H1 (cell line): ENCODE measurements around the gene TEX48. TPM values are rescaled to one million over a fixed set of nuclear protein-coding genes. Genes with fewer than 3 reads are reported as not detected.
A peak's percentile ranks its signal among the peaks of the same experiment; 100 is the strongest.

Source experiments
- CTCF ChIA-PET: fragments of 300-600 bp; sonication (Branson Sonifier 250); formaldehyde crosslinking; loops from one replicate; lab custom pipeline; 2021; ENCODE audit not compliant: partially characterized antibody; lab: Charles Lee
- POLR2A ChIA-PET: fragments of 300-600 bp; sonication (Branson Sonifier 250); formaldehyde crosslinking; loops from one replicate; lab custom pipeline; 2021; ENCODE audit warnings: inconsistent platforms; ENCODE audit not compliant: partially characterized antibody; lab: Charles Lee
- DNase-seq, 2 experiments: peaks; one replicate each; pipeline versions ENCODE4 v3.0.0 to v3.0.0-alpha.2; 2010 to 2022; ENCODE audit warnings: low spot score in 2 of 2, low read depth in 1 of 2, mixed read lengths in 1 of 2
- FAIRE-seq: peaks from 2 replicates; lab custom pipeline; 2011; peaks lifted over from hg19 to GRCh38; lab: Jason Lieb, UNC
- H2AFZ ChIP-seq: 2 replicates; pipeline ENCODE4 v1.8.1; 2012; ENCODE audit warnings: low read length, inconsistent platforms
- H2AK5ac ChIP-seq: 2 replicates; pipeline ENCODE4 v1.6.1; 2013; ENCODE audit warnings: low read depth, low read length
- H2BK120ac ChIP-seq: replicated peaks from 2 replicates; pipeline ENCODE3; 2013; ENCODE audit warnings: low read depth, low read length, inconsistent platforms
- H2BK12ac ChIP-seq: 2 replicates; pipeline ENCODE4 v1.6.1; 2013; ENCODE audit warnings: low read depth, low read length
- H2BK15ac ChIP-seq: 2 replicates; pipeline ENCODE4 v1.6.1; 2013; ENCODE audit warnings: low read length
- H2BK20ac ChIP-seq: 2 replicates; pipeline ENCODE4 v1.6.1; 2013; ENCODE audit warnings: low read length
- H2BK5ac ChIP-seq: 2 replicates; pipeline ENCODE4 v1.6.1; 2013; ENCODE audit warnings: low read depth, low read length
- H3K14ac ChIP-seq: 2 replicates; pipeline ENCODE4 v1.6.1; 2013; ENCODE audit warnings: inconsistent platforms; ENCODE audit not compliant: insufficient read length
- H3K18ac ChIP-seq: 2 replicates; pipeline ENCODE4 v1.6.1; 2013; ENCODE audit warnings: low read length; ENCODE audit errors: extremely low read depth
- H3K23ac ChIP-seq: 2 replicates; pipeline ENCODE4 v1.6.1; 2013; ENCODE audit warnings: inconsistent platforms; ENCODE audit not compliant: insufficient read length
- H3K23me2 ChIP-seq: 2 replicates; pipeline ENCODE4 v1.6.1; 2013; ENCODE audit warnings: low read depth, low read length
- H3K27ac ChIP-seq: 2 replicates; pipeline ENCODE4 v1.6.1; 2011; ENCODE audit warnings: low read depth, low read length, inconsistent platforms
- H3K27me3 ChIP-seq, 4 experiments: replicated peaks in 1 of 4; 1 replicate in 1 of 4; 2 replicates in 3 of 4; pipeline versions ENCODE4 v1.6.1 to v1.8.1; 2011 to 2013; ENCODE audit warnings: low read length in 3 of 4, mild to moderate bottlenecking in 3 of 4, inconsistent platforms in 2 of 4, mixed read lengths in 2 of 4, moderate library complexity in 1 of 4; ENCODE audit not compliant: control insufficient read depth in 3 of 4, insufficient read depth in 3 of 4; ENCODE audit errors: extremely low read depth in 1 of 4
- H3K36me3 ChIP-seq, 4 experiments: 2 replicates each; pipeline versions ENCODE4 v1.6.1 to v1.8.1; 2011 to 2013; ENCODE audit warnings: mild to moderate bottlenecking in 4 of 4, low read length in 3 of 4, moderate library complexity in 2 of 4, control low read depth in 1 of 4, inconsistent platforms in 1 of 4; ENCODE audit not compliant: insufficient read depth in 4 of 4, control insufficient read depth in 2 of 4
- H3K4ac ChIP-seq: replicated peaks from 2 replicates; pipeline ENCODE3; 2013; ENCODE audit warnings: low read length, low read depth, mixed read lengths, inconsistent platforms; ENCODE audit not compliant: insufficient read length
- H3K4me1 ChIP-seq, 4 experiments: replicated peaks in 1 of 4; 1 replicate in 1 of 4; 2 replicates in 3 of 4; pipeline versions ENCODE4 v1.6.1 to v1.8.1; 2011 to 2013; ENCODE audit warnings: low read length in 3 of 4, inconsistent platforms in 2 of 4, mixed read lengths in 1 of 4; ENCODE audit not compliant: insufficient read depth in 4 of 4, control insufficient read depth in 3 of 4
- H3K4me2 ChIP-seq, 2 experiments: 2 replicates each; pipeline versions ENCODE4 v1.6.1 to v1.8.1; 2011 to 2013; ENCODE audit warnings: low read depth in 2 of 2, low read length in 2 of 2, control low read depth in 1 of 2, inconsistent platforms in 1 of 2, mild to moderate bottlenecking in 1 of 2; ENCODE audit not compliant: insufficient read depth in 1 of 2
- H3K4me3 ChIP-seq, 4 experiments: fragments of 200-600, 300-600 bp in 1 of 4; sonication (generic), shearing (Covaris generic), sonication (Bioruptor Twin) in 1 of 4; 2 replicates each; pipeline versions ENCODE4 v1.5.1 to v1.8.1; 2011 to 2016; ENCODE audit warnings: low read length in 4 of 4, low read depth in 3 of 4, control low read depth in 2 of 4, inconsistent platforms in 2 of 4, mild to moderate bottlenecking in 2 of 4, mixed read lengths in 1 of 4, moderate library complexity in 1 of 4; ENCODE audit not compliant: insufficient read depth in 2 of 4; ENCODE audit errors: extremely low read depth in 1 of 4
- H3K56ac ChIP-seq: replicated peaks from 2 replicates; pipeline ENCODE3; 2013; ENCODE audit warnings: low read depth, mild to moderate bottlenecking, mixed read lengths, low read length, inconsistent platforms; ENCODE audit not compliant: insufficient read length
- H3K79me1 ChIP-seq: 2 replicates; pipeline ENCODE4 v1.6.1; 2013; ENCODE audit warnings: low read depth, low read length, control low read depth
- H3K79me2 ChIP-seq, 2 experiments: 2 replicates each; pipeline versions ENCODE4 v1.6.1 to v1.8.1; 2012 to 2013; ENCODE audit warnings: low read length in 2 of 2, mild to moderate bottlenecking in 2 of 2, inconsistent platforms in 1 of 2; ENCODE audit not compliant: insufficient read depth in 2 of 2, control insufficient read depth in 1 of 2
- H3K9ac ChIP-seq, 4 experiments: replicated peaks in 1 of 4; 1 replicate in 1 of 4; 2 replicates in 3 of 4; pipeline versions ENCODE4 v1.6.1 to v1.8.1; 2011 to 2013; ENCODE audit warnings: low read depth in 3 of 4, low read length in 3 of 4, control low read depth in 2 of 4, mild to moderate bottlenecking in 2 of 4, moderate library complexity in 2 of 4, inconsistent platforms in 1 of 4; ENCODE audit errors: extremely low read depth in 1 of 4
- H3K9me3 ChIP-seq, 2 experiments: 2 replicates each; pipeline versions ENCODE4 v1.6.1 to v1.8.1; 2012 to 2013; ENCODE audit warnings: mild to moderate bottlenecking in 2 of 2, moderate library complexity in 2 of 2, control low read depth in 1 of 2, inconsistent platforms in 1 of 2, low read depth in 1 of 2, low read length in 1 of 2, mixed read lengths in 1 of 2; ENCODE audit not compliant: insufficient read depth in 2 of 2
- H4K20me1 ChIP-seq, 2 experiments: replicated peaks in 1 of 2; 2 replicates each; pipeline versions ENCODE3 to v1.8.1; 2011 to 2013; ENCODE audit warnings: inconsistent platforms in 2 of 2, low read length in 2 of 2, mild to moderate bottlenecking in 1 of 2; ENCODE audit not compliant: insufficient read depth in 2 of 2, control insufficient read depth in 1 of 2
- H4K5ac ChIP-seq: 2 replicates; pipeline ENCODE4 v1.6.1; 2013; ENCODE audit warnings: low read length, low read depth, mixed read lengths, inconsistent platforms; ENCODE audit not compliant: insufficient read length
- H4K8ac ChIP-seq: 2 replicates; pipeline ENCODE4 v1.8.0; 2013; ENCODE audit warnings: mild to moderate bottlenecking, moderate library complexity, low read length, inconsistent platforms; ENCODE audit not compliant: insufficient read depth; ENCODE audit errors: extremely low read depth
- H4K91ac ChIP-seq: replicated peaks from 2 replicates; pipeline ENCODE3; 2013; ENCODE audit warnings: low read length, mixed read lengths, inconsistent platforms; ENCODE audit not compliant: insufficient read length
- CBX5 ChIP-seq: fragments of 300-800, 300-1000 bp; sonication (generic); IDR thresholded peaks from 2 replicates; pipeline ENCODE4 v1.7.1; 2016; ENCODE audit warnings: antibody characterized with exemption, low read length, low read depth
- CTCF ChIP-seq, 3 experiments: IDR thresholded peaks; 1 replicate in 2 of 3; 2 replicates in 1 of 3; pipeline versions ENCODE4 v1.5.1 to v1.6.1; 2011; ENCODE audit warnings: low read length in 3 of 3, mild to moderate bottlenecking in 3 of 3, inconsistent platforms in 2 of 3, low read depth in 1 of 3, moderate library complexity in 1 of 3; ENCODE audit not compliant: insufficient read depth in 1 of 3; ENCODE audit errors: control extremely low read depth in 1 of 3
- RAD21 ChIP-seq, 2 experiments: IDR thresholded peaks in 1 of 2; conservative IDR thresholded peaks in 1 of 2; 2 replicates each; pipeline ENCODE4 v1.6.1; 2011; ENCODE audit warnings: low read depth in 2 of 2, low read length in 2 of 2, improper control_type of control experiment in 1 of 2, inconsistent platforms in 1 of 2, mild to moderate bottlenecking in 1 of 2, moderate library complexity in 1 of 2
- YY1 ChIP-seq: IDR thresholded peaks from 2 replicates; pipeline ENCODE4 v1.6.1; 2011; ENCODE audit warnings: low read depth, mild to moderate bottlenecking, low read length
- WGBS, 2 experiments: shearing (Covaris generic) in 1 of 2; methylation state at CpG; one replicate each; pipeline versions ENCODE4 v1.1.6 to v1.1.7; 2013 to 2015; ENCODE audit warnings: low lambda C conversion rate in 2 of 2, mixed read lengths in 2 of 2, inconsistent platforms in 1 of 2, low coverage in 1 of 2, missing lambda C conversion rate in 1 of 2; ENCODE audit not compliant: insufficient replicate concordance in 2 of 2, insufficient coverage in 1 of 2, insufficient read length in 1 of 2; ENCODE audit errors: extremely low coverage in 1 of 2, missing lambda C conversion rate in 1 of 2; 5-methylcytosine and 5-hydroxymethylcytosine counted together
- long read RNA-seq, 2 experiments: library from RNA in 1 of 2; library from capped mRNA in 1 of 2; stranded (forward); transcript quantifications; one replicate each; pipeline ENCODE4 v2.0.0, GENCODE V29; 2021; ENCODE audit warnings: inconsistent platforms in 1 of 2
- polyA minus RNA-seq, 3 experiments: library from RNA; depleted of rRNA, polyadenylated mRNA; stranded (reverse); fragments of >200 nt; gene quantifications; 1 replicate in 2 of 3; 2 replicates in 1 of 3; pipeline ENCODE4 v1.2.3, GENCODE V29; 2011
- polyA plus RNA-seq, 7 experiments: library from polyadenylated mRNA; depleted of rRNA in 3 of 7; stranded (reverse) in 5 of 7; unstranded in 2 of 7; fragments of >200 nt in 5 of 7; fragments of 200-250 nt in 2 of 7; gene quantifications; 1 replicate in 5 of 7; 2 replicates in 1 of 7; 4 replicates in 1 of 7; pipeline versions ENCODE4 v1.2.1 to v1.2.3, GENCODE V29; 2011 to 2013; ENCODE audit warnings: missing spikeins in 2 of 7, mixed read lengths in 2 of 7
- total RNA-seq: library from RNA; stranded (reverse); fragmentation: NEBNext Ultra II Directional; extraction: Animal tissue kit (Norgen Biotek cat#: 25700); gene quantifications from 2 replicates; pipeline ENCODE4 v1.2.1, GENCODE V29; 2021

Gene TEX48
- total RNA-seq (not detected in 2 replicates), polyA plus RNA-seq (2011; rRNA removed) (not detected in 2 replicates), polyA minus RNA-seq (2011; rRNA and poly(A)+ RNA removed) (not detected in 2 replicates)
- not detected for polyA plus RNA-seq (2011; cell fraction: cytosol; rRNA removed)
- not detected for polyA plus RNA-seq (2011; cell fraction: nucleus; rRNA removed)
- polyA plus RNA-seq (2012, experiment 1 of 2), result not detected in 4 replicates
- not detected for polyA plus RNA-seq (2012, experiment 2 of 2)
- polyA plus RNA-seq (2013, experiment 1 of 2), result not detected
- not detected for polyA plus RNA-seq (2013, experiment 2 of 2)
- polyA minus RNA-seq (2011; cell fraction: cytosol; rRNA and poly(A)+ RNA removed), result not detected
- polyA minus RNA-seq (2011; cell fraction: nucleus; rRNA and poly(A)+ RNA removed), result not detected
- long read RNA-seq, experiment 1, result 0 reads
- long read RNA-seq, experiment 2, result 0 reads

GRCh38 chr9:114681594-114682332, at the start of gene TEX48:
TSS of gene TEX48 (minus strand) at chr9:114682192. CDS start at chr9:114671723, 10,469 bp downstream.
- CTCF ChIA-PET, result interaction anchor here (0.7 to 10.6 kb wide), 67 partner anchors 10 to 842 kb away, joined by 3 to 171 read pairs (median 4); partner anchors contain the start of genes AKNA and TEX53
- H2BK120ac ChIP-seq, result no peak within 1 kb of the TSS
- no peak within 1 kb of the TSS for H3K56ac ChIP-seq
- no peaks in the 10 kb centered on the region for H3K4me1 ChIP-seq
- TF ChIP-seq RAD21 (IDR thresholded peaks at IDR 0.05 in 1 of 2, conservative IDR thresholded peaks at IDR 0.05 in 1 of 2; ENCODE audit: low read depth in 2 of 2, low read length in 2 of 2) (peak; percentile 85 to 94), CBX5 (no peak), CTCF (IDR thresholded peaks at IDR 0.05; ENCODE audit: control extremely low read depth in 1 of 3, insufficient read depth in 1 of 3, low read depth in 1 of 3, low read length in 3 of 3) (peak; percentile 86 to 91 (median 90)), YY1 (peak; percentile 56; the same call in 1 of the 2 replicates)
- TF ChIP-seq, all 59 proteins: peak for 3
- H3K23ac ChIP-seq, result no peak within 1 kb of the TSS
- H3K18ac ChIP-seq, result no peak within 1 kb of the TSS
- H3K27me3 ChIP-seq, result no peaks in the 10 kb centered on the region; a peak in 2 of 7 replicates
- H3K79me1 ChIP-seq, result no peaks in the 10 kb centered on the region
- no peak within 1 kb of the TSS for H4K8ac ChIP-seq
- FAIRE-seq, result peak; percentile 58
- H2AK5ac ChIP-seq, result no peak within 1 kb of the TSS
- no peak within 1 kb of the TSS for H2BK5ac ChIP-seq
- H2AFZ ChIP-seq, result no peak within 1 kb of the TSS
- no peak within 1 kb of the TSS for H3K27ac ChIP-seq
- no peak within 1 kb of the TSS for H2BK12ac ChIP-seq
- no peak within 1 kb of the TSS for H3K9ac ChIP-seq
- H3K23me2 ChIP-seq, result no peaks in the 10 kb centered on the region
- no peak within 1 kb of the TSS for H4K5ac ChIP-seq
- peak; percentile 43 to 84 for DNase-seq
- POLR2A ChIA-PET, result no interaction called here
- no peak within 1 kb of the TSS for H2BK15ac ChIP-seq
- H2BK20ac ChIP-seq, result no peak within 1 kb of the TSS
- 76% methylated on average over 5 of the region's 8 CpGs; no CpG with 5 or more reads in 1 of the 2 experiments for WGBS, 2 experiments
- no peak within 1 kb of the TSS for H3K4me2 ChIP-seq
- no peaks in the 10 kb centered on the region for H4K20me1 ChIP-seq
- H3K79me2 ChIP-seq, result no peaks in the 10 kb centered on the region
- no peaks in the 10 kb centered on the region for H3K36me3 ChIP-seq
- H4K91ac ChIP-seq, result no peak within 1 kb of the TSS
- H3K4me3 ChIP-seq, result no peak within 1 kb of the TSS
- H3K4ac ChIP-seq, result no peak within 1 kb of the TSS
- no peak within 1 kb of the TSS for H3K14ac ChIP-seq
- H3K9me3 ChIP-seq, result no peaks in the 10 kb centered on the region
